IPS DF 6.9 (cell line): ENCODE data around the gene CHMP3.
"Not testable (repeated sequence)": the region's sequence is repeated elsewhere in the genome, so short reads cannot be mapped to it uniquely, and the experiment has no call there.

Experiments
- DNase-seq: peaks from one replicate; pipeline ENCODE4 v3.0.0-alpha.2; 2013; ENCODE audit warnings: low read depth, low spot score
- H3K27ac ChIP-seq: one replicate; pipeline ENCODE4 v1.5.1; 2013; ENCODE audit warnings: low read length, control low read depth
- H3K27me3 ChIP-seq: 2 replicates; pipeline ENCODE4 v1.6.1; 2013; ENCODE audit warnings: mild to moderate bottlenecking, low read length; ENCODE audit not compliant: control insufficient read depth, insufficient read depth
- H3K36me3 ChIP-seq: 2 replicates; pipeline ENCODE4 v1.6.1; 2013; ENCODE audit warnings: low read length; ENCODE audit not compliant: control insufficient read depth, insufficient read depth
- H3K4me1 ChIP-seq: 2 replicates; pipeline ENCODE4 v1.6.1; 2013; ENCODE audit warnings: low read length; ENCODE audit not compliant: control insufficient read depth, insufficient read depth
- H3K4me3 ChIP-seq: 2 replicates; pipeline ENCODE4 v1.5.1; 2013; ENCODE audit warnings: mild to moderate bottlenecking, low read length
- H3K9me3 ChIP-seq: 2 replicates; pipeline ENCODE4 v1.6.1; 2013; ENCODE audit warnings: low read length, inconsistent platforms; ENCODE audit not compliant: control insufficient read depth, insufficient read depth
- WGBS: extraction: QIAGEN DNeasy Blood & Tissue Kit; methylation state at CpG from one replicate; pipeline ENCODE4 v1.1.7; 2013; ENCODE audit warnings: mixed read lengths, missing lambda C conversion rate; ENCODE audit not compliant: insufficient read length, insufficient coverage; 5-methylcytosine and 5-hydroxymethylcytosine counted together

Gene CHMP3

GRCh38 chr2:86562922-86563649 lies at the start of gene CHMP3:
TSS of gene CHMP3 (minus strand) at chr2:86563443. CDS start at chr2:86563348, 95 bp downstream.
- WGBS = no CpG with 5 or more reads among the region's 57 CpGs
- H3K4me1 ChIP-seq = no peaks in the 10 kb centered on the region
- peak; percentile 95 for DNase-seq
- H3K27ac ChIP-seq = no peak within 1 kb of the TSS
- peak within 1 kb of the TSS; percentile 80; the same call in 1 of the 2 replicates for H3K4me3 ChIP-seq
- H3K27me3 ChIP-seq = no peaks in the 10 kb centered on the region
- no peaks in the 10 kb centered on the region for H3K9me3 ChIP-seq
- H3K36me3 ChIP-seq = no peaks in the 10 kb centered on the region

GRCh38 chr2:86610871-86611270 lies 47.6 kb upstream of the CHMP3 start:
- Histone ChIP-seq H3K4me3 (no peak overlapping the region), H3K36me3 (no peaks in the 10 kb centered on the region), H3K27ac (no peak overlapping the region), H3K27me3 (no peaks in the 10 kb centered on the region), H3K9me3 (no peaks in the 10 kb centered on the region), H3K4me1 (no peaks in the 10 kb centered on the region)
- DNase-seq = no peak
- WGBS = no CpG with 5 or more reads among the region's 1 CpG

GRCh38 chr2:86608832-86609410 lies 45.7 kb upstream of the CHMP3 start:
- Histone ChIP-seq H3K4me1 (no peaks in the 10 kb centered on the region), H3K36me3 (no peaks in the 10 kb centered on the region), H3K9me3 (no peaks in the 10 kb centered on the region), H3K4me3 (no peak overlapping the region), H3K27me3 (no peaks in the 10 kb centered on the region), H3K27ac (no peak overlapping the region)
- WGBS = no CpG with 5 or more reads among the region's 2 CpGs
- DNase-seq = no peak

GRCh38 chr2:86603905-86604304 lies 40.7 kb upstream of the CHMP3 start:
- H3K36me3 ChIP-seq = no peaks in the 10 kb centered on the region
- no peak overlapping the region for H3K4me3 ChIP-seq
- DNase-seq = no peak
- no CpG with 5 or more reads among the region's 4 CpGs for WGBS
- H3K27me3 ChIP-seq = no peaks in the 10 kb centered on the region
- H3K9me3 ChIP-seq = no peaks in the 10 kb centered on the region
- H3K4me1 ChIP-seq = no peaks in the 10 kb centered on the region
- H3K27ac ChIP-seq = no peak overlapping the region

GRCh38 chr2:86598966-86599365 lies 35.7 kb upstream of the CHMP3 start:
- Histone ChIP-seq H3K4me1 (no peaks in the 10 kb centered on the region), H3K27ac (no peak overlapping the region), H3K27me3 (no peaks in the 10 kb centered on the region), H3K9me3 (no peaks in the 10 kb centered on the region), H3K36me3 (no peaks in the 10 kb centered on the region), H3K4me3 (no peak overlapping the region)
- no CpG with 5 or more reads among the region's 2 CpGs for WGBS
- DNase-seq = no peak

- no CpG with 5 or more reads among the region's 2 CpGs for WGBS
- no peak for DNase-seq
Observed at GRCh38 chr2:86596118-86596517, 32.9 kb upstream of the CHMP3 start.

GRCh38 chr2:86593266-86593665 lies 30.0 kb upstream of the CHMP3 start:
- Histone ChIP-seq H3K27me3 (no peaks in the 10 kb centered on the region), H3K4me1 (no peaks in the 10 kb centered on the region), H3K27ac (no peak overlapping the region), H3K4me3 (no peak overlapping the region), H3K9me3 (no peaks in the 10 kb centered on the region), H3K36me3 (no peaks in the 10 kb centered on the region)
- DNase-seq = no peak
- no CpG with 5 or more reads among the region's 2 CpGs for WGBS

More at GRCh38 chr2:86596118-86596517, 32.9 kb upstream of the CHMP3 start:
- Histone ChIP-seq H3K4me1 (no peaks in the 10 kb centered on the region), H3K27me3 (no peaks in the 10 kb centered on the region), H3K9me3 (no peaks in the 10 kb centered on the region), H3K27ac (no peak overlapping the region), H3K4me3 (no peak overlapping the region), H3K36me3 (no peaks in the 10 kb centered on the region)

GRCh38 chr2:86592547-86593230 lies 29.4 kb upstream of the CHMP3 start:
- WGBS = no CpG with 5 or more reads among the region's 3 CpGs
- Histone ChIP-seq H3K4me3 (no peak overlapping the region), H3K4me1 (no peaks in the 10 kb centered on the region), H3K27me3 (no peaks in the 10 kb centered on the region), H3K27ac (no peak overlapping the region), H3K36me3 (no peaks in the 10 kb centered on the region), H3K9me3 (no peaks in the 10 kb centered on the region)
- no peak for DNase-seq

GRCh38 chr2:86589701-86590100 lies 26.5 kb upstream of the CHMP3 start:
- not testable (repeated sequence) for H3K9me3 ChIP-seq, H3K27me3 ChIP-seq, H3K27ac ChIP-seq, DNase-seq, H3K36me3 ChIP-seq, H3K4me1 ChIP-seq, H3K4me3 ChIP-seq
- no CpG with 5 or more reads among the region's 5 CpGs for WGBS

- no peak overlapping the region for H3K27ac ChIP-seq
- DNase-seq = no peak
- no CpG with 5 or more reads among the region's 2 CpGs for WGBS
Observed at GRCh38 chr2:86584151-86584913, 21.1 kb upstream of the CHMP3 start.

More at GRCh38 chr2:86584151-86584913, 21.1 kb upstream of the CHMP3 start:
- no peaks in the 10 kb centered on the region for H3K27me3 ChIP-seq
- no peaks in the 10 kb centered on the region for H3K9me3 ChIP-seq
- H3K36me3 ChIP-seq = no peaks in the 10 kb centered on the region
- H3K4me3 ChIP-seq = no peak overlapping the region
- no peaks in the 10 kb centered on the region for H3K4me1 ChIP-seq
